Mammary epithelial cell (primary cell): ENCODE measurements around the gene CCDC85B.
"Not testable (repeated sequence)": the region's sequence is repeated elsewhere in the genome, so short reads cannot be mapped to it uniquely, and the experiment has no call there.

Source experiments
- CTCF ChIP-seq, 2 donors: IDR thresholded peaks in 1 of 2; conservative IDR thresholded peaks in 1 of 2; 2 replicates each; pipeline ENCODE4 v1.5.1; 2011 to 2012; ENCODE audit warnings: inconsistent platforms in 2 of 2, low read length in 2 of 2, mild to moderate bottlenecking in 2 of 2, control low read depth in 1 of 2, low read depth in 1 of 2; ENCODE audit not compliant: insufficient read depth in 1 of 2; ENCODE audit errors: extremely low read depth in 1 of 2
- EZH2 ChIP-seq: IDR thresholded peaks from 2 replicates; pipeline ENCODE4 v1.6.1; 2012; ENCODE audit warnings: low read length, inconsistent platforms, borderline replicate concordance

- not testable (repeated sequence) for TF ChIP-seq CTCF (conservative IDR thresholded peaks at IDR 0.05 in 1 of 2, IDR thresholded peaks at IDR 0.05 in 1 of 2; ENCODE audit: extremely low read depth in 1 of 2, insufficient read depth in 1 of 2, low read depth in 1 of 2, low read length in 2 of 2); EZH2
These were observed 41.8 kb upstream of the CCDC85B start for GRCh38 chr11:65848693-65849092.
